CD4-positive, alpha-beta T cell treated with Interleukin-17A for 1 hour (primary cell): ENCODE data around the gene GGTLC1.

Experiments used
- DNase-seq: peaks from one replicate; pipeline ENCODE4 v3.0.0-alpha.2; 2020

GGTLC1 gene

GRCh38 chr20:23963941-23964340 lies 24.6 kb downstream of the GGTLC1 start:
- no peak for DNase-seq

GRCh38 chr20:23962272-23962671 lies 26.3 kb downstream of the GGTLC1 start:
- no peak for DNase-seq

GRCh38 chr20:23959054-23959453 lies 29.5 kb downstream of the GGTLC1 start:
- no peak for DNase-seq

GRCh38 chr20:23955896-23956295 lies 32.7 kb downstream of the GGTLC1 start:
- no peak for DNase-seq

- DNase-seq, result no peak
Observed at GRCh38 chr20:23954008-23954745, 34.4 kb downstream of the GGTLC1 start.

GRCh38 chr20:23946206-23946605 lies 42.4 kb downstream of the GGTLC1 start:
- no peak for DNase-seq

GRCh38 chr20:23943304-23943703 lies 45.3 kb downstream of the GGTLC1 start:
- no peak for DNase-seq

GRCh38 chr20:23939641-23940040 lies 48.9 kb downstream of the GGTLC1 start:
- no peak for DNase-seq

GRCh38 chr20:23939063-23939462 lies 49.5 kb downstream of the GGTLC1 start:
- DNase-seq, result no peak

GRCh38 chr20:23938118-23938438 lies 50.5 kb downstream of the GGTLC1 start:
- no peak for DNase-seq

- DNase-seq, result peak; percentile 77
Observed at GRCh38 chr20:23937303-23938117, 51.1 kb downstream of the GGTLC1 start.
